Activated CD4-positive, CD25-positive, alpha-beta regulatory T cell treated with anti-CD3 and anti-CD28 coated beads, Interleukin-2, amount 50 U/mL, for 72 hours (primary cell): ENCODE results near the gene ITPR2.
"Not testable (repeated sequence)": the region's sequence is repeated elsewhere in the genome, so short reads cannot be mapped to it uniquely, and the experiment has no call there.

Source experiments
- DNase-seq: peaks from one replicate; pipeline ENCODE4 v3.0.0; 2021

ITPR2 gene

DNA sequence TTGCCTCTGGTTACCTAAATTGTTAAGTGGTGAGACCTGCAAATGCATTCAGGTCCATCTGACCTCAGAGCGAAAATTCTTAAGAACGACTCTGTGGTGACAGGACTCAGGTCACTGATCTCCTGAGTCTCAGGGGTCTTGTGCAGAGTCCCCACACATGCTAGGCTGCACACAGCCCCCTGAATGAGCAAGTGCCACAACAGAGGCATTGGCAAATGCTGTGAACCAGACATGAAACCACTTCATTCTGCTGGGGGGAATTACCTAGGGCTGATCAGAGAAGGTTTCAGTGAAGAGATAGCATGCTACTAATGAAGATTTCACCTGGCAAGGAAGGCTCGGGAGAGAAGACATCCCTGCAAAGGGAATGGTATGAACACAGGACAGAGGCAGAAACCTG lies 281.6 kb downstream of the ITPR2 start:
- no peak for DNase-seq

DNA sequence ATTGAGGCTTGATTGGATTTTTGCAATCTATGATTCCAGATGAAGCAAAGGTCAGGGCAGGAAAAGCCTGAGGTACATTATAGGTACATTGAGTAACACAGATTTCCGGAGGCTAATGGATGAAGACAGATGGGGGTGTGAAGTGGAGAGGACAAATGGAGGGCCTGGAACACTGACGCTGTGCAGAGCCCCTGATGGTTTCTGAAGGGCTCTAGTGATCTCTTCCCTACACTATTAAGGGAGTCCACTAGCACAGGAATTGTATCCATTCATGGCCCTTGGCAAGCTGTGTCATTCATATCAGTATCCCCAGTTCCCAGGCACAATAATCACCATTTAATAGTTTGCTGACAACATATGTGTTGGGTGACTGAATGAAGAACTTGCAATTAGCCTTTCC lies 284.8 kb downstream of the ITPR2 start:
- DNase-seq, result no peak

DNA sequence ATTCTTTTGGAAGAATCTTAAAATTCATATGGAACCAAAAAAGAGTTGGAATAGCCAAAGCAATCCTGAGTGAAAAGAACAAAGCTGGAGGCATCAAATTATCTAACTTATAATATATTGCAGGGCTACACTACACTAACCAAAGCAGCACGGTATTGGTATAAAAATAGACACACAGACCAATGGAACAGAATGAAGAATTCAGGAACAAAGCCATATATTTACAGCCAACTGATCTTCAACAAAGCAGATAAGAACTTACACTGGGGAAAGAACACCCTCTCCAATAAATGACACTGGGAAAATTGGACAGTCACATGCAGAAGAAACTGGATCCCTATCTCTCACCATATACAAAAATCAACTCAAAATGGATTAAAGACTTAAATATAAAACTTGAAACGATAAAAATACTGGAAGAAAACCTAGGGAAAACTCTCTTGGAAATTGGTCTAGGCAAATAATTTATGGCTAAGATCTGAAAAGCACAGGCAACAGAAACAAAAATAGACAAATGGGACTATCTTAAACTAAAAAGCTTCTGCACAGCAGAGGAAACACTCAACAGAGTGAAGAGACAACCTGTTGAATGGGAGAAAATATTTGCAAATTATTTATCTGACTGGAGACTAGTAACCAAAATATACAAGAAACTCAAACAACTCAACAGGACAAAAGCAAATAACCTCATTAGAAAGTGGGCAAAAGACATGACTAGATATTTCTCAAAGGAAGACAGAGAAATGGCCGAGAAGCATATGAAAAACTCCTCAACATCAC lies 286.3 kb downstream of the ITPR2 start:
- DNase-seq, result no peak

DNA sequence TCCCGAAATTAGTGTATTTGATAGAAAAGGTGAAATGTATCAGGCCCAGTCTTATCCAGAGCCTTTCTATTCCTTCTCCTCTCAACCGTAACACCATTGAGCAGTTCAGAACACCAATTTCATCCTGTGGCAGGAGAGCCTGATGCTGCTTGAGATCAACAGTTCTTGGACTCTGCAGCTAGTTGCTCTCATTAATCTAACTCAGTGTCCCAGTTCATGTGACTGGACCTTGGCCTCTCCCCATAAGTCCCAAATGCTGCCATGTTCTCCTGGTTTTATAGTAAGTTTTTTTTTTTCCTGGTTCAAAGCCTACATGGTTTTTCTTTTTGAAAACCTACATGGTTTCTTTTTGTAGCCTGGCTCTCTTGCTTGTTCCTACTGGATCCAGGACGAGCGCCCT lies 293.9 kb downstream of the ITPR2 start:
- DNase-seq, result no peak

DNA sequence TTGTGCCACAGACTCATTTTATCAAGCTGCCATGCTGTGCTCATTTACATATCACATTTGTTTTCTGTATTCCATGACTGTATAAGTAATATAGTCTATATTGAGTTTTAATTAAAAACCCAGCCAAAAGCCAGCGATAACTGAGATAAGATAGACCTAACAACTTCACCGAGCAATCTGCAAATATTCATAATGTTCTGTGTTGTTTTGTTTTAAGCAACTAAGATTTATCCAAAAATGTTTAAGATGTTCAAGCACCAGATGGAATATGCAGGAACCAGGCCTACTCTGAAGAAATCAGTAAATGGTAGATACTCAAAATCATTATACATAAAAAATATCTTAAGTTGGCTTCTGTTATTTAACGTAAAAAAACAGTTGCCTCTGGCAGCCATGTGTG lies 295.3 kb downstream of the ITPR2 start:
- DNase-seq, result no peak

DNA sequence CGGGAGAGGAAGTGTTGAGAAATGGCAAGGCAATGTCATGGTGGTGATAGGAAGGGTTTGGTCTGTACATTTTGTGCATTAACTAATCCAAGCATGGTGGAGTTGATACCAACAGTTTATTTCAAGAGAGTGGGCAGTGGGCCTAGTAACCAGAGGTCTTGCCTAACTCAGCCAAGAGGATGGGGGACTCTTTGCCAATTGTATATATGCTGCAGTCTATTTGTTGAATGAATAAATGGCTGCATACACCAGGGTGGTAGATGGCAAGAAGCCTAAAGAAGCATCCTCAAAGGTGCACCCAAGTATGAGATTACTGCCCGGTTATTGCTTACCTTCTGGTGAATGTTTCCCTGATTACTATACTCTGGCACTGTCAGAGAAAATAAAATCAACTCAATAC lies 295.9 kb downstream of the ITPR2 start:
- DNase-seq, result no peak

DNA sequence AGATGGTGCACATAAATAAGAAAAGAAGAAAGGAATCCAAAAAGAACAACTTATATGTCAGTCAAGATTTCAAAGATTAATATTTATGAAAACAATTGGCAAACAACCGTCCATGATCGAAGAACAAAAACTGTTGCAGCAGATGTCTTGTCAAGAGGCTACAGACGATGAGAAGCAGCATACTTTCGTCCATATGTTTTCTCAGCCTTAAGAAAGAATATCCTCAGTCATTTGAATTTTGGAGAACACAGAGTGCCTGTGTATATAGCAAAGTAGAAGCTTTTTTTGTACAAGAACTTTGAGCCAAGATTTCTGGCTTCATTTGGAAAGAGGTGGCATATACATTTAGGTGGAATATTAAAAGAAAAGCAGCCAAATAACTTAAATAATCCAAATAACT lies 297.2 kb downstream of the ITPR2 start:
- DNase-seq, result no peak

DNA sequence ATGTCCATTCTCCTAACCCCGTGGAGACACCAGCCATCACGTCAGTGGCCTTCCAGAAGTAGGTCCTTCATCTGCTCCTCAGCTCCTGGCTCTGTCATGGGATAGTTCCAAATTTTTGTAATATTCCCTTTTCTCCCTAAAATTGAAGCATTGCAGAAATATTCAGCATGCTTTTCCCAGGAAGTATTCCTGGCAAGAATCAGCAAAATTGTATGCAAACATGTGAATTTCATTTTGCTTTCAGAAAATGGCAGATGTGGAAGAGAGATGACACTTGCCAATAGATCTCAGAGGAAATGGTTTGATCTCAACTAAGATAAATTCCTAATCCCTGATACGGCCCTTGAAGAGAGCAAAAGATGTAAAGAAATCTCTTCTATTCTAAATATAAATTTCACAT lies 298.9 kb downstream of the ITPR2 start:
- DNase-seq, result no peak

DNA sequence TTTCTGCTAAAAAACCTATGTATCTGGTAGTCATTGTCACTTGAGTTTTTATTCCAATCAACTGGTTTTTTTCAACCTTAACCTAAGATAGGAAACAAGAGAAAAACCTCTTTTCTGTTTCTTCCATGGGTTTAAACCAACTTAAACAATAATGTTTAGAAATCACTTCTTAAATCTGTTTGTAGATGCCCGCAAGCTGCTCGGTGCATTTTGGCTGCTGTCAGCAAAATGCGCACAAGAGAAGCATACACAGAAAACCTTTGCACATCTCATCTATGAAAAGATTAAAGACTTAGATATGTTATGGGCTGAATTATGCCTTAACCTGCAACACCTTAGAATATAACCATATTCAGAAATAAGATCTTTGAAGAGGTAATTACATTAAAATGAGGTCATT lies 299.8 kb downstream of the ITPR2 start:
- no peak for DNase-seq

DNA sequence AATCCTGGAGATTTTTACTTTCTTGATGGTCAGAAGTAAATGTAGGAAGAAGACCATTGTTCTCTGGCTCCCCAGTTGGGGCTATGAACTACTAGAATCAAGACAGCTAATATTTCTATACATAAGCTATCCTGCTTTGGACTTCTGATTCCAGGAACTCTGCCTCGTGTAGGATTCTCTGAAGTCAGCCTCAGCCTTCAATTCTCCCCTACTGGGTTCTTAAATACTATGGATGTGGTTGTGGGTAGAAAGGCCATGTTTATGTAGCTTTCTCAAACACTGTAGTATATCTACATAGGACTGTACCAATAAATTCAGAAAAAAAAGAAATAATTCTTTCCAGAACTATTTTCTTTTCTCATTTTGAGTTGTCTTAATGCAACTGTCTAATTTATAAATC lies 302.5 kb downstream of the ITPR2 start:
- no peak for DNase-seq

DNA sequence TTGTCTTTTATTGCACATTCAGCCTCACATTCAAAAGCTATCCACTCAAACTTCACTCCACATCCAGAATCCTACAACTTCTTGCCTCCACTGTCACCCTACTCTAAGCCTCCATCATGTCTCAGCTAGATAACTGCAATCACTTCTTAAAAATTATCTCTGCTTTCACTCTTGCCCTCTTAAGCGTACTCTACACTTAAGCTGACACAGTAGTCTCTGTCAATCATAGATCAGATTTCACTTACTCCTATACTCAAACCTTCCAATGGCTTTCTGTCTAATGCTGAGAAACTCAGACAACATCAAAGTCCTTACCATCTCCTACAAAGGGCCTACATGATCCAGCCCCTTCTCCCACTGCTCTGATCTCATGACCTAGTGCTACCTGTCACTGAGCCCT lies 304.1 kb downstream of the ITPR2 start:
- no peak for DNase-seq

DNA sequence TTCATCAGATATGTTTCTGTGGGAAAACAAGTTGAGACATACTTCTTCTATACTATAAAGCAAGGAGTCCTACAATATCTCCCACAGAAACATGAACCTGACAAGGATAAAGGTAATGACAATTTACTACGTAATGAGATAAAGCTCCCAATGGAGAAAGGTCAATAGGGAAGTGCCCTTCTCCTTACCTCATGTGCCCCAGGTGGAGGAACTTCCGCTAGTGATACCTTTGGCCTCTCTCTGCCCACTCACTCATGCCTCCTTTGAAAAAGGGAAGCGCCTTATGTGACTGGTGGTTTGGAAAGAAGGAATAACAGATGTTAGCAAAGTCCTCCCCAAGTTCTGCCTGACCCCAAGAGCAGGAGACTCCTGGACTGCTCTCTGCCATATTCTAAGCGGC lies 305.3 kb downstream of the ITPR2 start:
- DNase-seq, result no peak

DNA sequence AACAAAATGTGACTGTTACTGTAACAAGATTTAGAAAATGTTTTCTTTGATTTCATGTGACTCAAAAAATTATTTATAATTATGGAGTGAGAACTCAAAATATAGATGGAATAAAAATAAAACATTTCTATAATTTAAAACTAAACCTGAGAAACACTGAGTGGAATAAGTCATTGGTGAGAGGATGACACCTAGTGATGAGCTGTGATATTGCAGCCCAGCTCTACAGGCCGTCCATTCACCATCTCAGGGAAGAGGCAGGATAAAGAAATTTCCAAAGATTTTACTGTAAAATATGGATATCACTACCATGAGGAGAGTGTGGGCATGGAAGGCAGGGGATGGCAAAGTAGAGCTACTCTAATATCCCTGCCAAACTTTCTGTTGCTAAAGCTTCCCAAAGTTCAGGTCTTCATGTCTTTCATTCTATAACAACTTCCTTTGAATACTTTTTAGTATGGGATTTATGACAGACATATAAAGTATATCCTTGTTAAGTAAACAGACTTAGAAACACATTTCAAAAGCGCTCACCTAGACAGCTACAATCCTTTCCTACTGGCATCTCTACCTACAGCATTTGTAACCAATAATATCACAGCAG lies 308.0 kb downstream of the ITPR2 start:
- DNase-seq, result no peak

DNA sequence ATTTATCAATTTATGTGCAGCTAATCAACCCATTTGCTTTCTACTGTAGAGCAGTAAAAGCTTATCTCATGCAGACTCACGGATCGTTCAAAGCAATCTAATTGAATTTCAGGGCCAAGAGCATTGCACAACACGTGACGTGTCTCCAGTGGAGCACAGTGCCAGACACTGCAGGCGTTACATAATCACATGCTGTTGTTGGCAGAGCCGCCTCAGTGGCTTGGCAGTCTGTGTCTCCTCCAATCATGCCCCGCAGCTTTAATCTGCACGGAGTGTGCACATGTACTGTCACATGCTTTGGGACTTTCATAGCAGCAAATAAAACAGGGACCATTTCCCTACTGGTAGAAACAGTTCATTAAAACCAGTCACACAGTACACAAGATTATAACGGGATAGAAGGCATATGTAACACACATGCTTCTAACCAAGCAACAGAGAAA lies 309.3 kb downstream of the ITPR2 start:
- no peak for DNase-seq

DNA sequence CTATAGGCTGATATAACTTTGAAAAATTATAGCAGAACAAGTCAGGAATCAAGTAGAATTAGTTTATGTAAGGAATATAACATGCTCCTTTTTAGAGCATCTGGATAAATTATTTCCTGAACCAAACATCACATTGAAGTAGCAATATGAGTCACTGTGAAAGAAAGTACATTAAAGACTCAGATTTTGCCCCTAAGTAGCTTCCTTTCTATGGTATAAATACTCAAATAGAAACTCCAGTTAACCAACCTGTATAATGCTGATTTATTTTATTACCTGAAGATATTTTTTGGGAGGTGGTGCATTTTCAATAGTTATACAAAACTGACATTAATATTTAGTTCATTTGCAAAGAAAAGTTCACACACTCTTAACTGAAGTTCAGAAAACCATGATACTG lies 312.1 kb downstream of the ITPR2 start:
- no peak for DNase-seq

DNA sequence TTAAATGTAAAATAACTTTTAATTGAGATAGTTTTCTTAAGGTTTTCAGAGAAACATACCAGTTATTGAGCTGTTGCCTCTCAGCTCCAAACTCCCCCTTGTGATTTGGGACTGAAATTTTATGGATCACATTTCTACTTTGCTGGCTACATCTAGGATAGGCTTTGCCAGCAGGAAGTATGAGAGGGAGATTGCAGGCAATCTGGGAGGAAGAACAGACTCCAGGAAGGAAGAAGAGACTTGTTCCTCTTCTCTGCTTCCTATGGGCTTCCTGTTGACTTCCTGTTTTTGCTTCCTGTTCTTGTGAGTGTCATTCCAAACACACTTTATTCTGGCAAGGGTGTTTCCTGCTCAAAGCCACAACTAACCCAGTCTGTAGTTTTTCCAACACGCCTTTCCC lies 312.9 kb downstream of the ITPR2 start:
- no peak for DNase-seq

DNA sequence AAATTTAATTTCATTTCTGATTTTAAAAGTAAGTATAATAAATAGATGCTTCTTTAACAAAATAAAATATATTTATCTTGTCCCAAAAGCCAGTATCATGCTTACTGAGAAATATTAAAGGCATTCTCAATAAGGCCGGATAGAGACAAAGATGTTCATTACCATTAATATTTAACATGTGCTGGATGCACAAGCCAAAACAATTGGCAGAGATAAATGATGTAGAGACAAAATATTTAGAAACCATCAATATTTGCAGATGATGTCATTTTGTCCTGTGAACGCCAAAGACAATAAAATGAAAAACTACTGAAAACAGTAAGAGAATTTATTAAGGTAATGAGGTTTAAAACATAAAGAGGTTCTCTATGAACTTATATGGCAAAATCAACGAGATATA lies 313.5 kb downstream of the ITPR2 start:
- no peak for DNase-seq

DNA sequence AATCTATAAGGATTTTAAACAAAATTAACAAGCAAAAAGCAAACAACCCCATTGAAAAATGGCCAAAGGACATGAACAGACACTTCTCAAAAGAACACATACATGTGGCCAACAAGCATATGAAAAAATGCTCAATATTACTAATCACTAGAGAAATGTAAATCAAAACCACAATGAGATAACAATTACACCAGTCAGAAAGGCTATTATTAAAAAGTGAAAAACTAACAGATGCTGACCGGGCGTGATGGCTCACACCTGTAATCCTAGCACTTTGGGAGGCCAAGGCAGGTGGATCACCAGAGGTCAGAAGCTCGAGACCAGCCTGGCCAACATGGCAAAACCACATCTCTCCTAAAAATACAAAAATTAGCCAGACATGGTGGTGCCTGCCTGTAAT lies 315.7 kb downstream of the ITPR2 start:
- DNase-seq, result not testable (repeated sequence)

DNA sequence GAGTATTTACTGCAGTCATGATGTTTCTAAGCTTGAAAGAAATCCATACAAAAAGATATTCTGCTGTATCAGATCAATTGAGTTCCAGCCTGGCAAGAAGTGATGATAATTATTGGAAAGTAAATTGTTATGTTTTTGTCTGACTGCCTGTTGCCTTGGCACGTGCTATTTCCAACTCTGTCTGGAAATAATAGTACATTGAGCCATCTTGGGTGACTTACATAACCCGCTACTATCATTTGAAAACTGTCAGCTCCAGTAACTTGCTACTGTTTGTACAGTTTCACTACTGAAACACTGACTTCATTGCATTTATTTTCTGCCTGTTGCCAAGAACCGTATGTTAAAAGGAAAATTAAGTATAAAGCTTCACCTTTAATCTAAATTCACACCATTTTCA lies 318.6 kb downstream of the ITPR2 start:
- no peak for DNase-seq

DNA sequence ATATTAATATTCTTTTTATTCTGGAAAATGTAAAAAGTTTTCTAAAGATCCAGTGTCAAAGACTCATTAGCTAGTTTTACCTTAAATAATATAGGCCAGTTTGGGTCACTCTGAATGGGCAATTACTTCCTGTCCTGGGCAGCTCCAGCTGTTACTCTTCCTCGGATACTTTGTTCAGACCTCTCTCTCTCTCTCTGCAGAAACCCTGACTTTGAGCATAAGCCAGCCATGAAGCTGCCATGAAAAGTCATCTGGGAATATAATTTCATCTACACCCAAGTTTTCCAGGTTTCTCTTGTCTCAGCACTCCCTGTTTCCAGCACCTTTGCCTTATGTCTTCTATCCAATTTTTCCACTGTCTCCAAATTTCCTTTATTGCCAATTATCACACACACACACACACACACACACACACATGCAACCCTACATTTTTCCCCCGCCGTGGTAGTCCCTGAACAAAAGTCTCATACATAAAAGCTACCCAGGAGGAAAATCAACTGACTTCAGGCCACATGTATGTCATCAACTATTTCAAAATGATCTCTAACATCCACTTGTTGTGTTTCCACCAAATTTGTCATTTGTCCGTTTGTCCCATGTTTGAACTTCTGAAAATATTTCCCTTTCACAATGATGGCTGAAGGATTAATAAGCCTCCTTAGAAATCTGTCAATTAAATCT lies 319.5 kb downstream of the ITPR2 start:
- DNase-seq, result no peak

DNA sequence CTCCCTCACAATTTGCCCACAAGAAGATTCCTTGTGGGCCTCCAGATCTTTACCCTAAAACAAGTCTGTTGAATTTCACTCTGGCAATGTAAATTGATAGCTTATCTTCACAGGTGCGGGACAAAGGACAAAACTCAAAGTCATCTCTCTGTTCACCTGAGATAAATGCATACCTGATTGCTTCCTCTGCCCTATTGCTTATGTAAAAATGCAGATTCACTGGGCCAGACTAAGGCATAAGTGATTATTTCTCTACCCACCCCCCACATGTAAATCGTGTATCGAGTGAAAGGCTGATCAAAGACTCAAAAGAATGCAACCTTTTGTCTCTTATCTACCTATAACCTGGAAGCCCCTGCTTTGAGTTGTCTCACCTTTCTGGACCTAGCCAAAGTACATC lies 320.8 kb downstream of the ITPR2 start:
- DNase-seq, result no peak

DNA sequence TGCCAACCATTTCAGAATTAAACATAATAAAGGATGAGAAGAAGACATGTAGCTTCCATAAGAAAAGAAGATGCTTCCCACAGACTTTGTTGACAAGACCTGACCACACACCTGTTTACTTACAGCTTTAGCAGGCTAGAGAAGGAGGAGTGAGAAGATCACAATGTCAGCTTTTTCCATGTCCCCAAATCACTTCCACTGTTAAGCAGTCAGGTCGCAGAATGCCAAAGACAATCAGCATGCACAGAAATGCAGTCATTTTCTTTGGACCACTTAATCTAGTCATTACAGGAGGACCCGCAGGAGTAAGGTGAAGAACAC lies 322.7 kb downstream of the ITPR2 start:
- no peak for DNase-seq

DNA sequence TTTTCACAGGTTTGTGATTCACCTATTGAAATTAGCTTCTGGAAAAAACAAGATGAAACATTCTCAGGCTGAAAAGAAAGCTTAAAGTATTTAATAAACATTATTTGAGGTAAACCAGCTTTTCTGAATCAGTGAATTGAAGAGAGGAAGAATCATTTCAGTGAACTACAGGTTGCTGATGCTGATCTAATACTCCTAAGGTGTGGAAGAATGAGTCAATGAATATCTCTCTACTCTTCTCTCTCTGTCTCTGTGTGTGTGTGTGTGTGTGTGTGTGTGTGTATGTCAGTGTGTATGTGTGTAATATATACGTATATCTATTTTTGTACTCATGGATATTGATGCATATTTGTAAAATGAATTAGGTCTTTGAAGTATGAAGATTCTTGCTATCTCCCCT lies 325.4 kb downstream of the ITPR2 start:
- DNase-seq, result no peak

DNA sequence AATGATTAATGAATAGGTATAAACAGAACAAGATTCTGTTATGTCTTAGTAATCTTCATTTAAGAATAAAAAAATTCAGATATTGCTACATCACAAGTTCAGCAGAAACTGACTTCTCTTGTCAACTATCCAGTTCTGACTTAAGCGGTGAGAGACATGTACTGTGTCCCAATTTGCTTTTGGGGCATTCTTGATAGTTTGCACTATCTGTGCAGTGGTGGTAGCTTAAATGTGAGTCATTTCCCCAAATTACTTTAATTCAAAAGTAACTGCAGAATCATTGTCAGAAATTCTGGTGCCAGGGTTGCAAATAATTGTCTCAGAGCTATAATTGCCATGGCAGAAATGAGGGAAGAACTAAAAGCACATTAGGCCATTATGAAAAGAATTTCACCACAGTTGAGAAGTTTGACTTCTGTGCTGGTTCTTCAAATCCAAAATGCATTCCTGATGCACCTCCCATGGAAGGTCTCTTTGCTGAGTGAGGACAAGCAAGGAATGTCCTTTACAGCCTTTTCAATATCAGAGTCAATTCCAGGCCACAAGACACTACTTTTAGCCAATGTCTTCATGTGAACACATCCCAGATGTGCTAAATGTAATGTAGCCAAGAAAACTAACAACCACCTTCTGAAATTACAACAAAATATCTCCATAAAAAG lies 332.9 kb downstream of the ITPR2 start:
- DNase-seq, result no peak
